Measurements from ENCODE around the gene MOK.
A peak's percentile ranks its signal among the peaks of the same experiment; 100 is the strongest.
"Not testable (repeated sequence)": the region's sequence is repeated elsewhere in the genome, so short reads cannot be mapped to it uniquely, and the experiment has no call there.

Gene MOK

DNA sequence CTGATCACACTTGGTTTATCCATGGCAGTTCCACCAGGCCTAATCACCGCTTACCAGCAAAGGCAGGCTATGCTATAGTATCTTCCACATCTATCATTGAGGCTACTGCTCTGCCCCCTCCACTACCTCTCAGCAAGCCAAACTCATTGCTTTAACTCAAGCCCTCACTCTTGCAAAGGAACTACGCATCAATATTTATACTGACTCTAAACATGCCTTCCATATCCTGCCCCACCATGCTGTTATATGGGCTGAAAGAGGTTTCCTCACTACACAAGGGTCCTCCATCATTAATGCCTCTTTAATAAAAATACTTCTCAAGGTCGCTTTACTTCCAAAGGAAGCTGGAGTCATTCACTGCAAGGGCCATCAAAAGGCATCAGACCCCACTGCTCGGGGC, 61.2 kb downstream of the MOK start:
- not testable (repeated sequence) for DNase-seq

DNA sequence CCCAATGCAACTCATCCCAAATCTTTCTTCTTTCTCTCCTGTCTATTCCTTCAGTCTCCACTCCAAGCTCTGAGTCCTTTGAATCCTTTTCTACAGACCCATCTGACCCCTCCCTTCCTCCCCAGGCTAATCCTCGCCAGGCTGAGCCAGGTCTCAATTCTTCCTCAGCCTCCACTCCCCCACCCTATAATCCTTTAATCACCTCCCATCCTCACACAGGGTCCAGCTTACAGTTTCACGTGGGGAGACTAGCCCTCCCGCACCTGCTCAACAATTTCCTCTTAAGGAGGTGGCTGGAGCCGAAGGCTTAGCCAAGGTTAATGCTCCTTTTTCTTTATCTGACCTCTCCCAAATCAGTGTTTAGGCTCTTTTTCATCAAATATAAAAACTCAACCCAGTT, 63.8 kb downstream of the MOK start:
- DNase-seq: no peak

- not testable (repeated sequence) for DNase-seq
Measured at GRCh38 chr14:102240481-102240880, 64.5 kb downstream of the MOK start.

- DNase-seq: no peak
Measured at GRCh38 chr14:102239231-102239630, 65.7 kb downstream of the MOK start.

DNA sequence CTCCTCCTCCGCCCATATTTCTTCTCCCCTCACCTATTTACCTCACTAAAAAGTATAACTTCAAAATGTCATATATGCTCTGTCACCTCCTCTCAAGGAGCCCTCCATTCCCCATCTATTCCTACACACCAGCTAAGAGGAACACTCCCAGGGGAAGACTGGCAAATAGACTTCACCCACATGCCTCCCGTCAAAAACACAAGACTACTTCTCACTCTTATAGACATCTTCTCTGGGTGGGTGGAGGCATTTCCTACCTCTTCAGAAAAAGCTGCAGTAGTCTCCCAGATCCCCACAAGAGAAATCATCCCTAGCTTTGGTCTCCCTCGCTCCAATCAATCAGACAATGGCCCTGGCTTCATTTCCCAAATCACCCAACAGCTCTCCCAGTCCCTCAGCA, 66.2 kb downstream of the MOK start:
- no peak for DNase-seq

- DNase-seq: no peak
Measured at GRCh38 chr14:102238131-102238530, 66.8 kb downstream of the MOK start.

DNA sequence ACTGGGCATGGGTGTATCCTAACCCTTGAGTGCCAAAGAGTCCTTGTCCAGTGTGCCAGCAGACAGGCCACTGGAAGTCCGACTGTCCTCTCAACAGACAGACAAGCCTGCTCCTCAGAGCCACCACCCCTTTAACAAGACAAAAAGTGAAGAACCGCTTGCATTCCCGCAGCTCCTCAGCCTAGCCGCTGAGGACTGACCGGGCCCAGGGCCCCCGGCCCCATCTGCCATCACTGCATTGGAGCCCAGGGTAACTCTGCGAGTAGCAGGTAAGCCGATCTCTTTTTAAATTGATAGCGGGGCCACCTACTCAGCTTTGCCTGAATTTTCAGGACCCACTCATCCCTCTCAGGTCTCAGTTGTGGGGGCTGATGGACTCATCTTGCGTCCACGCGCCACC, 68.9 kb downstream of the MOK start:
- DNase-seq: no peak

GRCh38 chr14:102235275-102235897, 69.6 kb downstream of the MOK start:
- peak; percentile 72 for DNase-seq

DNA sequence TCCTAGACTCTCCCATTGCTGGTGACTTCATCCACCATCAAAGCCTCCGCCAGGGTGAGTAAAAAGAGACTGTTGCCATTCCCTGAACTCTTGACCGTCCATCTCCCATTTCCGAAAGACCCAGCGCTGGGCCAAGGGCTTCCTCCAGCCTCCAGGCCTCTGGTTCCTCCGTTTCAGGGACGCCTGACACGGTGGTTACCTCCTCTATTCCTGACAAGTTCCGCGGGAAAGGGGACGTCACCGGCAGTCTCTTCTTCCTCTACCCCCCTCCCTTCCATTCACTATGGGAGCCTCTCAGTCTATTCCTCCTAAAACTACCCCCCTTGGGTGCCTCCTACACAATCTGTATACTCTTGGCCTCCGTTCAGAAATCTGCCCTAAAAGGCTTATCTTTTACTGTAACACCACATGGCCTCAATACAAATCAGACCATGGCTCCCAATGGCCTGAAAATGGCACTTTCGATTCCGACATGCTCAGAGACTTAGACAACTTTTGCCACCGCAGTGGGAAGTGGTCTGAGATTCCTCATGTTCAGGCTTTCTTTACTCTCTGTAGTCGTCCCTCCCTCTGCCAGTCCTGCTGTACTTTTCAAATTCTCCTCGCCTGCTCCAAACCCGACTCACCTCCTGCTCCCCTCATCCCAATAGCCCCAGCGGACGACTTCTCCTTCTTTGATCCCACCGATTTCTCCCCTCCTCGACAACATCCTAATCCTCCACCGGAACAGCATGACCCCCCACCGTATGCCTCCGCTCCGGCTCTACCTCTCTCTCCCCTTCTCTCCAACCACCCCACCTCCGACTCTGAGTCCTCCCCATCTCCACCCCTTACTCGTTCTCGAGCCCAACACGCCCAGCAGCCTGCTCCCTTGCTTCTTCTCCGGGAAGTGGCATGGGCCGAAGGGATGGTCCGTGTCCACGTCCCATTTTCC, 70.4 kb downstream of the MOK start:
- DNase-seq: no peak

DNA sequence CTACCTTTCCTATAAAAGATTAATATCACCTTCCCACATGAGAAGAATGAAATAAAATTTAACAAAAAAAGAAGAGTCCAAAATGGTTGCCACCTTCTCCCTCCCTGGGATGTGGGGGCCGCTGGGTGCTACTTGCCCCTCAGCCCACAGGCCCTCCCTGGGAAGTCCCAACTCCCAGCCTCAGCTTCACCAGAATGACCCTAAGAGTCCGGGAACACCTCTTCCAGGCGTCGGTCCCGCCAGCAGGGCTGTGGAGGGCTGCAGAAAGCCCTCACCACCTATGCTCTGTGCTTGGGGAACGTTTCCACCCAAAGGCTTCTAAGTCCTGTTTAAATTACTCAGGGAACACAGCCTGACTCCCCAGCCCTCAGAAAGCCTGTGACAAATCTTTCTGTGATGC, 71.9 kb downstream of the MOK start:
- no peak for DNase-seq

- no peak for DNase-seq
Measured at GRCh38 chr14:102232348-102232625, 72.7 kb downstream of the MOK start.

DNA sequence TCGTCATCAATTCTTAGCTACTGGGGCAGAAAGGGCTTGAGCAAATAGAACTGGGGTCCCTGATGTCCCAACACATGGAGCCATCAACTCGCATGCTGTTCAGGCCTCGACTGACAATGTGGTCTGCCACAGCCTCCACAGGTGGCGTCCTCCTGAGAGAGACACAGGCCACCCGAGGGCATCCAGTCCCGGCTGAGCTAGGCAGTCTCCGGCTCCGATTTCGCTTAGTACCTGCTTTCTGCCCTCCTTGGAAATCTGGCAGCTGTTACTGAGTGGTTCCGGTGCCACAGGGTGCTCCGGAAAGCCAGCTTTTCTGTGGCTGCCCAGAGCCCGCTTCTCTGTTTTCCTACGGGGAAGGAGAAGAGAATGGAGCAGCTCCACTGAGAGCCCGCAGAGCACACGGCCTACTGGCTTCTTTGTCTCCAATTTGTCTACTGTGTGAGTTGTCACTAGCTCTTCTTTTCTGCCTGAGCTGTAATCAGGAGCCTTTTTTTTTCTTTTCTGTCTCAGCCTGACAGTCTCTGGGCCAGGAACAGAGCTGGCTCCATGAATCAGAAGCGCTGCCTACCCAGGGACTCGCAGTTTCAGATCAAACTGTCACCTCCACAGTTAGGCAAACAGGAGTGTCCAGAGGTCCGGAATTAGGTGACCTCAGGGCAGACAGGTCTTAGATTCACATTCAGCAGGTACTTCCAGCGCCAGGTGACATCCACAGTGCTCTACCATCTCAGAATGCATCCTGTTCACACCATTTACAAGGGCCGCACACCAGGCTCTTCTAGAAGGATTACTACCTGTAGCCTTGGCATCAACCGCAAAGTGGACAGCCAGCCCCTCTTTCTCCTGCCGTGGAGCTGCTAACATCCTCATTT, 73.3 kb downstream of the MOK start:
- no peak for DNase-seq

DNA sequence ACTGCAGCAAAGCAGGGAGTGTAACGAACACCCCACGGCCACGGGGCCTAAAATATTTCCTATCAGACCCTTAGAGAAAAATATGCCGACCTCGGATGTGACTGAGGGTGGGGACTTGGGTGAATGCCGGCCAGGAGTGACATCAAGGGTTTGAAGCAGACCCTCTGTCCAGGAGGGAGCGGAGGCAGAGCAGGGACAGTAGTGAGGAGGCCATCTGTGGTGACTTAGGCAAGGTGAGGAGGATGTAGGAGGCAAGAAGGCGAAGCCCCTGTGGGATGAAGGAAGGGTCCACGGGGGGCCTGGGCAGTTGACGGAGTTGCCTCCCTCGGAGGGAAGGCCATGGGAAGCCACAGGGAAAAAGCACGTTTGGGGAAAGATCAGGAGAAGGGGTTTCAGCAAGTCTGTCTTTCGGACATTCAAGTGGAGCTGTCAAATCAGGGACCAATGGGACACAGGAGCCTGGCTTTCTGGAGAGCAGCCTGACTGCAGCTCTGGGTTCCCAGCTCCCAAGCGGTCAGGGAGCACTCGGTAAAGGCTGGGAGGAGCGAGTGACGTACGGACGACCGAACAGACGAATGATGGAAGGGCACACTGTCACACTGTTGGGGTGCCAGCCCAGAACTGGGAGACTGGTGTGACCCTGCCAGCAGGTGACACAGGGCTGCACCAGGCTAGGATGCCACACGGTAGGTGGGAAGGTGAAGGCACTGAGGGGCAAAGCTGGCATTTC, 74.3 kb downstream of the MOK start:
- DNase-seq: no peak

DNA sequence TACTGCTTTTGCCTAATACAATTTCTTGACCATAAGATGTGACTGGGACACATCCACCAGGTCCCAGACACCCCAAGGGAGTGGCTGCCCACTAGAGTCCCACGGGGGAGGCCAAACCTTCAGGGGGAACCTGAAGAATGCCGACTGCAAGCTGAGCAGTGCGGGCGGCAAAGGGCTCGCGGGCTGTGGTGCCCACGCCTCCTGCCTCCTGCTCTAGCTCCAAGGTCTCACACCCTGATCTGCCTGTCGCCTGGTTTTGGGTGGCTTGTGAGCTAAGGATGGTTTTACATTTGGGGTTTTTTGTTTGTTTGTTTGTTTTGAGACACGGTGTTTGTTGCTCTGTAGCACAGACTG, 75.2 kb downstream of the MOK start:
- no peak for DNase-seq

DNA sequence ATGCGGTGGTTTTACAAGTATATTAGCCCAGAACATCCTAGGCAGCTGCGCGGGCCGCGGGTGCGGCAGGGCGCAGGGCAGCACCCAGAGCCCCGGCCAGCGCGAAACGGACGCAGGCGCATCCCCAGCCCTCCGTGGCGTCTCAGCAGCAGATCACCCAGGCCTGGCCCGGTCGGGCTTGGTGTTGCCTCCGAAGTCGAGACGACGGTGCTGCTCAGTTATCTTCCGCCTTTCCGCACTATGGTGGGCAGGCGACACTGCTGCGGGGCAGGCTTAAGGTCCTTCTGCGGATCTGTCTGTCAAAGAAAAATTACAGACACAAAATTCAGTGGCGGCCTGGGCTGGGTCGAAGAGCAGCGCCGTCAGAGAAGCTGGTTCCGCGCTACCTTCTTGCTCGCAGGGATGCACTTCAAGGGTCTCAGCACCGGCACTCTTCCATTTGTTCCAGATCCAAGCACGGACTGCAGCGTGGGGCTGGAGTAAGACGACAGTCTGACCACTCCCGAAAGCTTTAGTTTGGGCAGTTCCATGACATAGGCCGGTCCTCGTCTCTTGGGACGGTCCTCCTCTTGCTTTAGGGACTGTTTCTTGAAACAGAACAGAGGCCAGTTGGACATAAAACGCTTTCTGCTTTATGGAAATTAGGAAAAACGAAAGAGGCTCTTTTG, 75.8 kb downstream of the MOK start:
- DNase-seq: no peak

DNA sequence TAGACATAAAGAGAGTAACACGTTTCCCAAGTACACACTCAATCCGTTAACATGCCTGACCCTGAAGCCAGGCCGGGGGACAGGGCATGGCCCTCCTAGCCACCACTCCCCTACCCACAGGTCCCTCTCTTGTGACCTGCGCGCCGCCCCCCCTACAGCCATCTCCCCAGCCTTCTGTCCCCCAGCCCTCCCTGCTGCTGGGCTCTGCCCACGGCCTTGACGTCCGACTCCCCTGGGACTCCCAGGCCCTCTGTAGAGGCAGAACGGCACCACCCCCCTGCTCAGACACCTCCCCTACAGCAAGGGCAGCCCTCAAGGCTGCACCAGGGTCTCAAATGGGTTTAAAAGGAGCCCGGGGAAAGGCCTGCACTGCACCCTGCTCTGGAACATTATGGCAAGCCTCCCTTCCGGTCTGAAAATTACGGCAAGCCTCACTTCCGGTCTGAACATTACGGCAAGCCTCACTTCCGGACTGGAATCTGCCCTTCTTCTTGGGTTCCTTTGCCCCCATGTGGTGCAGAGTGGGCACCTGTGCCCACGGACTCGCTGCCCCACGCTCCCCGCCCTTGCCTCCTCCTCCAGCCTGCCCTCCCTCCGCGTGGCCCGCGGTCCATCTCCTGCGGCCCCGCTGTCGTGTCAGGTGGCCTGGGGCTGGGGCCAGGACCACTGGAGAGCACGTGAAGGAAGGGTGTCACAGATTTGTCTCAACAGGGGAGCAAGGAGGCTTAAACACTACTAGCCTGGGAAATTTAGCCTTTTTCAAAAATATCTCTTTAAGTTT, 77.6 kb downstream of the MOK start:
- DNase-seq: no peak

DNA sequence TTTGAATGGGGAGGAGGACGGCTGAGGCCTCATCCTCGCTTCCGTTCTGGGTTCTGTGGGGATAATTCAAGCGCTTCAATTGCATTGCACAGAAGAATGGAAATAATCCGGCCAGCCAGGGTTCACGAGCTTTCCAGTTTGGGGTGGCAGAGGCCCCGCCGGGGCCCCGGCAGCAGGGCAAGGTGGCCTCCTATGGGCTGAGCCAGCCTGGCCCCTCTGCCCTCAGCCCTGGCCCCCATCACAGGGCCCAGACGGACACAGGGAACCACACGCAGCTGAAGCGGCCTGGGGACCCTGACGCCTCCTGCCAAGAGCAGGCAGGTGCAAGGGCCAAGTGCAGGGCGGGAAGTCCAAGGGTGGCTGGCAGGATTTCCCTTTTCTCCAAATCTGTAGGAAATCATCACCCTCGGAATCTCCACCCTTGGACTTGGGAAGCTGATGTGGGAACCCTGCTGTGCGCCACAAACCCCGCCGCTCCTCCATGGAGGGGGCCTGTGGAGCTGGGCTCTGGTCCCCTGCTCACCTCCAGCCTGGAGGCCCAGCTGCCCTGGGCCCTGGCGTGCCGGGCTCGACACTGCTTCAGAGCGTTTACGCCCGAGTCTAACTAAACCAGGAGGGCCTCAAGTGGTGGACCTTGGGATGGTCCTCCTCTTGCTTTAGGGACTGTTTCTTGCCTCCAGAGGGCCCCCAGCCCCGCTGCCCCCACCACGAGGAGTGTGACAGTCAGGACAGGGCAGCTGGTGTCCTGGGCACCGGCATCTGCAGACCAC, 78.4 kb downstream of the MOK start:
- no peak for DNase-seq

DNA sequence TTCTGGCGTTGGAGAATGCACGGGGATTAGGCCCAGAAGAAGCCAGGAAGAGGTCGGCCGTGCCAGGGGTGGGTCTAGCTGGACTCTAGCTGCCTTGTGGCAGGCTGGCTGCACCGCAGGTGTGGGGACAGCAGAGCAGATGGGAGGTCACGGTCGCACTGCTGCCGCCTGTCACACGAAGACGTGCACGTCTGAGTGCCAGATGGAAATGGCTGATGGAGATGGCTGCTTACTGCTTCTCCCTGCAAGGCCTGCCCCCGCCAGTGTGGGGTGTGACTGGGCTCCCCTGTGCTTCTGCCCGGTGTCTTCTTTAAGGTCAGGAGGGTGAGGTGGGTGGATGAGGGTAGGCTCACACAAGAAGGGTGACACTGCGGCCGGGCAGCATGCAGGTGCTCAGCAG, 79.0 kb downstream of the MOK start:
- DNase-seq: no peak

- DNase-seq: no peak
Measured at GRCh38 chr14:102225386-102225785, 79.6 kb downstream of the MOK start.

- DNase-seq: no peak
Measured at GRCh38 chr14:102223682-102224081, 81.3 kb downstream of the MOK start.

GRCh38 chr14:102222751-102223150, 82.2 kb downstream of the MOK start:
- DNase-seq: no peak
